Gastroesophageal sphincter (tissue), 4 donors: ENCODE measurements around the gene METTL26. TPM values are rescaled to one million over a fixed set of nuclear protein-coding genes. Genes with fewer than 3 reads are reported as not detected.

Source experiments
- ATAC-seq: fragments of 150-250 bp; one replicate; pipeline ENCODE4 v1.9.1; 2016; ENCODE audit warnings: mild to moderate bottlenecking, moderate library complexity
- H3K27ac ChIP-seq, 4 donors: fragments of 200-600 bp; sonication (generic) in 3 of 4; 1 replicate in 3 of 4; 2 replicates in 1 of 4; pipeline ENCODE4 v1.5.1; 2016 to 2019
- H3K27me3 ChIP-seq: fragments of 200-600 bp; sonication (generic); one replicate; pipeline ENCODE4 v1.5.1; 2019
- H3K36me3 ChIP-seq, 2 donors: fragments of 200-600 bp; sonication (generic); one replicate each; pipeline ENCODE4 v1.5.1; 2019; ENCODE audit warnings: control low read depth in 1 of 2
- H3K4me1 ChIP-seq, 3 donors: fragments of 200-600 bp; sonication (generic); 1 replicate in 2 of 3; 2 replicates in 1 of 3; pipeline ENCODE4 v1.5.1; 2016 to 2019; ENCODE audit warnings: control low read depth in 2 of 3
- H3K4me3 ChIP-seq, 2 donors: fragments of 200-600 bp; sonication (generic); one replicate each; pipeline ENCODE4 v1.5.1; 2019; ENCODE audit warnings: mild to moderate bottlenecking in 1 of 2, moderate library complexity in 1 of 2
- H3K9me3 ChIP-seq, 3 donors: fragments of 200-600 bp; sonication (generic); one replicate each; pipeline ENCODE4 v1.5.1; 2017 to 2019; ENCODE audit warnings: control low read depth in 2 of 3
- CTCF ChIP-seq, 4 experiments: fragments of 200-600 bp in 2 of 4; fragments of 450-650 bp in 2 of 4; sonication (generic) in 1 of 4; IDR thresholded peaks; one replicate each; pipeline ENCODE4 v1.5.1; 2017 to 2019; ENCODE audit warnings: antibody characterized with exemption in 4 of 4, mild to moderate bottlenecking in 2 of 4, moderate library complexity in 2 of 4
- EP300 ChIP-seq: sonication (generic); formaldehyde crosslinking; IDR thresholded peaks from one replicate; pipeline ENCODE4 v1.6.1; 2017; ENCODE audit warnings: antibody characterized with exemption, mild to moderate bottlenecking
- POLR2A ChIP-seq, 2 donors: fragments of 450-650 bp; IDR thresholded peaks; one replicate each; pipeline ENCODE4 v1.6.1; 2017; ENCODE audit warnings: antibody characterized with exemption in 2 of 2, mild to moderate bottlenecking in 2 of 2, moderate library complexity in 1 of 2
- POLR2AphosphoS5 ChIP-seq: sonication (generic); formaldehyde crosslinking; IDR thresholded peaks from one replicate; pipeline ENCODE4 v1.6.1; 2017; ENCODE audit warnings: antibody characterized with exemption
- WGBS, 2 donors: methylation state at CpG; one replicate each; pipeline ENCODE4 v1.1.5; 2018; ENCODE audit warnings: low coverage in 1 of 2; 5-methylcytosine and 5-hydroxymethylcytosine counted together
- total RNA-seq, 4 donors: library from RNA; depleted of rRNA; stranded (reverse); fragments of >200 nt; gene quantifications; one replicate each; pipeline ENCODE4 v1.1.0, GENCODE V29; 2016

METTL26 gene
- total RNA-seq, 4 donors from 2014 or later, result 94.8 to 146 (median 112) TPM

GRCh38 chr16:677316-678190, 41.4 kb upstream of the METTL26 start:
- Histone ChIP-seq H3K4me3 (no peak overlapping the region), H3K27ac (no peak overlapping the region), H3K9me3 (no peaks in the 10 kb centered on the region), H3K4me1 (peaks cover 0 to 58% (median 39%) of the 10 kb centered on the region in 3 donors), H3K36me3 (peaks cover 0 to 26% of the 10 kb centered on the region in 2 donors), H3K27me3 (peaks cover 8% of the 10 kb centered on the region)
- ATAC-seq, result no peak
- TF ChIP-seq POLR2A (IDR thresholded peaks at IDR 0.05) (no peak), EP300 (no peak), CTCF (IDR thresholded peaks at IDR 0.05) (no peak), POLR2AphosphoS5 (no peak)
- WGBS, 2 donors, result no CpG with 5 or more reads among the region's 57 CpGs

GRCh38 chr16:676913-677312, 40.8 kb upstream of the METTL26 start:
- Histone ChIP-seq H3K4me1 (peaks cover 0 to 51% (median 32%) of the 10 kb centered on the region in 3 donors), H3K4me3 (no peak overlapping the region), H3K36me3 (peaks cover 0 to 26% of the 10 kb centered on the region in 2 donors), H3K27ac (no peak overlapping the region), H3K9me3 (no peaks in the 10 kb centered on the region), H3K27me3 (peaks cover 8% of the 10 kb centered on the region)
- ATAC-seq, result no peak
- TF ChIP-seq EP300, result no peak
- no peak for TF ChIP-seq CTCF (IDR thresholded peaks at IDR 0.05)
- TF ChIP-seq POLR2AphosphoS5, result no peak
- TF ChIP-seq POLR2A (IDR thresholded peaks at IDR 0.05), result no peak
- no CpG with 5 or more reads among the region's 23 CpGs for WGBS, 2 donors

- no peak for ATAC-seq
- no peak overlapping the region for H3K4me3 ChIP-seq
- H3K4me1 ChIP-seq, result peaks cover 0 to 47% (median 29%) of the 10 kb centered on the region in 3 donors
- no peak for TF ChIP-seq POLR2AphosphoS5
- TF ChIP-seq POLR2A (IDR thresholded peaks at IDR 0.05), result no peak
- no peak for TF ChIP-seq EP300
- no peak for TF ChIP-seq CTCF (IDR thresholded peaks at IDR 0.05)
- H3K27ac ChIP-seq, result no peak overlapping the region
- WGBS, 2 donors, result no CpG with 5 or more reads among the region's 21 CpGs
- H3K9me3 ChIP-seq, result no peaks in the 10 kb centered on the region
- peaks cover 8% of the 10 kb centered on the region for H3K27me3 ChIP-seq
- H3K36me3 ChIP-seq, result peaks cover 0 to 26% of the 10 kb centered on the region in 2 donors
Observed at GRCh38 chr16:676565-676902, 40.4 kb upstream of the METTL26 start.

- TF ChIP-seq POLR2AphosphoS5, result no peak
- no peak for TF ChIP-seq EP300
- TF ChIP-seq CTCF (IDR thresholded peaks at IDR 0.05), result no peak
- TF ChIP-seq POLR2A (IDR thresholded peaks at IDR 0.05), result no peak
- peak overlapping the region in 3 of 4 donors; percentile 48 to 69 (median 50) for H3K27ac ChIP-seq
Observed at GRCh38 chr16:675884-676564, 39.9 kb upstream of the METTL26 start.

More at GRCh38 chr16:675884-676564, 39.9 kb upstream of the METTL26 start:
- Histone ChIP-seq H3K4me1 (peaks cover 0 to 42% (median 23%) of the 10 kb centered on the region in 3 donors), H3K36me3 (peaks cover 0 to 29% of the 10 kb centered on the region in 2 donors), H3K9me3 (no peaks in the 10 kb centered on the region), H3K27me3 (peaks cover 8% of the 10 kb centered on the region), H3K4me3 (peak overlapping the region in 1 of 2 donors; percentile 49)
- no peak for ATAC-seq
- 29% methylated on average over 4 of the region's 25 CpGs; no CpG with 5 or more reads in 1 of the 2 donors for WGBS, 2 donors
